GM03348 (cell line): ENCODE data around the gene CCL28.
"Not testable (repeated sequence)": the region's sequence is repeated elsewhere in the genome, so short reads cannot be mapped to it uniquely, and the experiment has no call there.

Experiments
- DNase-seq: peaks from one replicate; pipeline ENCODE4 v3.0.0; 2012; ENCODE audit warnings: low spot score

The CCL28 gene

DNA sequence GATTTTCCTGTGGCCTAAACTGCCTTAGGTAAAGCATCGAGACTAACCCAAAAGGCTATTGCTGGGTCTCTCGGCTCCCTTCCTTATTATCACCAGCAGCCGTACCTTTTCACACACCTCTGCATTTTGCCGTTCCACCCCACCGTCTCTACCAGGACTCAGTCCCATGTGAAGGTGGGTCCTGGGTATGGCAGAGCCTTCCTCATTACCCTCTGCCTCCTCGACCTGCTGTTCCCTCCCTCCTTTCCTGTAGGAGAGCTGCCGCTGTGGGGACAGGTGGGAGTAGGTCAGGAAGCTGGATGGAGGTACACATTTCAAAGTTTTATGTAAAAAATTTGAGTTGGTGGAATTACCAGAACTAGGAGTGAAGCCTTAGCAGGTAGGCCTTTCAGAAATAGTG is 1.8 kb downstream of the CCL28 start:
- DNase-seq = no peak

DNA sequence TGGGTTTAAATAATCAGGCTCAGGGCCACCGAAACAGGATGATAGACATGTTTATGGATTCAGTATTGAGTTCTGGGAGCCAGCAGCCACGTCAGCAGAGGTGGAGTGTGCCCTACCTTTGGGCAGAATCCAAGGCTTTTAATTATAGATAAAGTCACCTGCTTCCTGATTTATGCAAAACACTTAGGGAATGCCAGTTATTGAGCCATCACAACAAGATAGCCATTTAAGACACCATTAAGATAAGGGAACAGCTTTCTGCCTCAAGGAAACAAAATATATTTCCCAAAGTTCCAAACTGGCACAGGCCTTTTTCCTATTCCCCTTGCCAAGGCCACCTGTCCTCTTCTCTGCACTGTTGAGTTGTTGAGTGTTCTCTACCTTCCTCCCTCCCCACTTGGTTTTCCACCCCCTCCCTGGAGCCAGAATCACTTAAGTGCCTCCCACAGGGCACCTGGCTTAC is 2.4 kb downstream of the CCL28 start:
- no peak for DNase-seq

DNA sequence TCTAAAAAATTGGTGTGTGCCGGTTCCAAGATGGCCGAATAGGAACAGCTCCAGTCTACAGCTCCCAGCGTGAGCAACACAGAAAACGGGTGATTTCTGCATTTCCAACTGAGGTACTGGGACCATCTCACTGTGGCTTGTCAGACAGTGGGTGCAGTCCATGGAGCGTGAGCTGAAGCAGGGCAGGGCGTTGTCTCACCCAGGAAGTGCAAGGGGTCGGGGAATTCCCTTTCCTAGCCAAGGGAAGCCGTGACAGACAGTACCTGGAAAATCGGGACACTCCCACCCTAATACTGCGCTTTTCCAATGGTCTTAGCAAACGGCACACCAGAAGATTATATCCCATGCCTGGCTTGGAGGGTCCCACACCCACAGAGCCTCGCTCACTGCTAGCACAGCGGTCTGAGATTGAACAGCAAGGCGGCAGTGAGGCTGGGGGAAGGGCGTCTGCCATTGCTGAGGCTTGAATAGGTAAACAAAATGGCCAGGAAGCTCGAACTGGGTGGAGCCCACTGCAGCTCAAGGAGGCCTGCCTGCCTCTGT is 9.6 kb downstream of the CCL28 start:
- DNase-seq = not testable (repeated sequence)

DNA sequence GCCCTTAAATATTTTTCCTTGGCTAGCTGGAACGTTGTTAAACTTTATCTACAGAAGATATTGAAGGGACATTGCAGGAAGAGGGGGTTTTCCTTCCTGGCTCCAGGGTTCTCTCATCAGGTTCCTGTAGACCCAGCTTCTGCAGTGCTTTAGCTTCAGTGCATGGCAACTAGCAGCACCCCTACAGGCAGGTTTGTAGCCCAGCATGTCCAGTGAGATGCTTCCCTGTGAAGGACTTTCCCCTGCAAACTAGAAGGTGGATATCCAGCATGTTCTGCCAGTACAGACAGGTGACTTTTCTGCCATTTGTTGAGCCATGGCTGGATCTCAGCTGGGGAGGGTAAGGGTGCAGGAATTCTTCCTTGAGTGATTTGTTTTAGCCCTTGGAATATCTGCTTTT is 10.4 kb downstream of the CCL28 start:
- peak; percentile 30 for DNase-seq

DNA sequence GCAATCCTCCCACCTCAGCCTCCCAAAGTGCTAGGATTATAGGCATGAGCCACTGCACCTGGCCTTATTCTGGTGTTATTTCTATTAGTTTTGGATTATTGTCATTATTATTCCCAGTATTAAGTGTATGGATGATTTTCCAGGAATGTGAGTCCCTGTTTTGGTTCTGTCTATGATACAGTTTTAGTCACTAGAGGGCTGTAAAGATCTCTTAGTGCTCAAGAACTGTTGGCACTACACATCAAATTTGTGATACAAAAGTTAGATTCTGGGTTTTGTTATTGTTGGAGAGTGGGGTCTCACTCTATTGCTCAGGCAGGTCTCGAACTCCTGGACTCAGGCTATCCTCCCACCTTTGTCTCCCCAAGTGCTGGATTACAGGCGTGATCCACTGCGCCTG is 12.1 kb downstream of the CCL28 start:
- peak; percentile 53 for DNase-seq

- peak; percentile 70 for DNase-seq
Measured at GRCh38 chr5:43396762-43397304, 15.4 kb downstream of the CCL28 start.

- DNase-seq = no peak
Measured at GRCh38 chr5:43390471-43390870, 21.7 kb downstream of the CCL28 start.

DNA sequence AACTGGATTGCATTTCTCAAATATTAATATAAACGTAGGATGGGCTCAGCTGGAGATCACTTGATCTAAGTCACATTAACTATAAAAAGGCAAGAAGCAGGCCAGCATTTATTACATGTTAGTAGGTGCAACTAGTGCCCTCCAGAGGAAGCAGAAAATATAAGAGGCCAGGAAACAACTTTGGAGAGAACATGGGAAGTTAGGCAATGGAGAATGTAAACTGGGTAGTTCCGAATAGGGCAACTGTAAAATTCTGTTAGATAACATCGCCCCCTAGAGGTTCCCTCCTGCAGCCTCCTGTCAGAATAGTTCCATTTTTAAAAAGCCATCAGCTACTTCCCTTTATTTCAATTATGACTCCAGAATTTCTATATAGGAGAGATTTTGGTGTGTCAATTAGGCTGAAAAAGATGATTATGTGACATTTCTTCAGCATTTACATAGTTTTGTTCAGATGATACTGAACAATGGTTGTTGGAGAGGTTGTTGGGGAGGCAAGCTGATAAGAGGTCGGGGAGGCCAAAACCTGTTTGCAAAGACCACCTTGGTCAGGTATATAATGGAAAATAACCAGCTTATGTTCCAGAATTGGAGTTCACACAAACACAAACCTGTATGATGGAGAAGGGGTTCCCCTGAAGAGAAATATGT is 22.4 kb downstream of the CCL28 start:
- peak; percentile 89 for DNase-seq

DNA sequence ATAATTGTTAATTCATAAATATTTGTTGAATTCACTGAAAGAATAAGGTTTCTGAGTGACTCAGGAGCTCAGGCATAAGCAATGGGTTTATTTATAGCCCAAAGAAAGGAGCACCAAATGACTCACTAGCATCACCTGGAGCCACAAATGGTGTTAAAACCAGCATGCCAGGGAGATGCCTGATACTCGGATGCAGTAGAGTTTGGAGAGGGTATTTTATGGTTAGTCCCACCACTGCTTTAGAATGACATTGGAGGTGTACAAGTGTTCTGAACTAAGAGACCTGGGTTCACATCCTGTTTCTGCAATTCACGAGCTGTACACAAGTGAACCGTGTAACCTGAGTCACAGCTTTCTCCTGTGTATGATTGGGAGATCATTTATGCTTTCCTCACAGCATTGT is 25.2 kb downstream of the CCL28 start:
- no peak for DNase-seq

DNA sequence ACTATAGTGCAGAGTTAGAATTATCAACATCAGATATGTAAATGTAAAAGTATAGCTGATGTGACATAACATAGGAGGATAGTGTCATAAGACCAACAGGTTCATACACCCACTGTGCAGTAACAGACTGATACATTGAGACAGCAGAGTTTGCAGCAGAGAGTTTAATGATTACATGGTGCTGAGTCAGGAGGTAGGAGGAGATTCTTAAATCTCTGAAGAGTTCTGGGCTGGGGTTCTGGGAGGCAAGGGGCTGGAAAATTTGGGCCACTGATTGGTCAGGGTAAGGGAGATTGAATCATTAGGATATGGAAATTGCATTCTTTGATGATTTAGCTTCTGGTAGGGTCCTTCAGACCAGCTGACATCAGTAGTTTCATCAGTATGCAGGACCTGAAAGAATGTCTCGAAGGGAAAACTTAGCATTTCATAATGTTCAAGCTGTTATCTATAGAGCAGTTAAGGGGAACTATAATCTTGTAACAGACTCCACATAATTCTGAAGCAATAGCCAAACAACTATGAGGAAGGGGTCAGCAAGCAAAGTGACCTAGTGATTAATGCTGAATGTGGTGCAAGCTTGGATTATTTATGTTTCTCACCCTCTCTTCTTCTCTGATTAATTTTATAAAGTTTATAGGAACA is 35.6 kb downstream of the CCL28 start:
- DNase-seq = no peak

DNA sequence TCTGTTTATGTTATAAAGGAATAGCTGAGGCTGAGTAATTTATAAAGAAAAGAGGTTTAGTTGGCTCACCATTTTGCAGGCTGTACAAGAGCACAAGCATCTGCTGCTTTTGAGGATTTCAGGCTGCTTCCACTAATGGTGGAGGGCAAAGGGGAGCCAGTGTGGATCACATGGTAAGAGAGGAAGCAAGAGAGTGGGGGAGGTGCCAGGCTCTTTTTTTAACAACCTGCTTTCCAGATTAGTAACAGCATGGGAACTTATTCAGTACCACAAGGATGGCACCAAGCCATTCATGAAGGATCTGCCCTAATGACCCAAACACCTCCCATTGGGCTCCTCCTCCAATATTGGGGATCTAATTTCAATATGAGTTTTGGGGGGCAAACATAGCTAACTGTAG is 40.4 kb downstream of the CCL28 start:
- DNase-seq = no peak

DNA sequence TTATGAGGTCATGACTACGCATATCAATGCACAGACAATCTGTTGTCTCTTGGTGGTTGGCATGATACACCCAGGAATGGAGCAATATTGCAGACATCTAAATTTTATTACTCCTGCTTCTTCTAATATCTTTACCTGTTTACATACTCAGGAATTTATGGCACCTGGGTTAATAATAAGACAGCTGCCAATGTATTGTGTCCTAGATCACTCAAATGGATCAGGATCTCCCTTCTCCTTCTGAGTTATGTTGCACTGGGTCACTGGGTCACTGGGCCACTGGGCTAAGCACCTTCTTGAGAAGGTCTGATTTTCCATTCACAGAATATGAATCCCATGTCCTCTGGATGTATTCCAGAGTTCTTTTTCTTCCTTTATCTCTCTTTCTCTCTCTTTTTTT is 41.8 kb downstream of the CCL28 start:
- no peak for DNase-seq

DNA sequence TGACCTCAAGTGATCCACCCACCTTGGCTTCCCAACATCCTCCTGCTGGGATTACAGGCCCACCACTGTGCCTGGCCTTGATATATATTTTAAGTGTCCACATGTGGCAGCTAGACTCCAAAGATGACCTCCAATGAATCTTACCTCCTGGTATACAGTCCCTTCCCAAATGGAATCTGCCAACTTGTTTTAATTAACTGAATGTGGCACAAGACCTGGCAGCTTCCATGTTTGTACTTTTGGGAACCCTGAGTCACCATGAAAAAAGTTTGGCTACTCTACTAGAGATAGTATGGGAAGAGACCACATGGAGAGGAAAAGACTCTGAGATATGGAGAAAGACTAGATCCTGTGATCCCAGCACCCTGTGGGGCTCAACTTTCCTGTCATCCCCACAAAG is 42.5 kb downstream of the CCL28 start:
- no peak for DNase-seq

DNA sequence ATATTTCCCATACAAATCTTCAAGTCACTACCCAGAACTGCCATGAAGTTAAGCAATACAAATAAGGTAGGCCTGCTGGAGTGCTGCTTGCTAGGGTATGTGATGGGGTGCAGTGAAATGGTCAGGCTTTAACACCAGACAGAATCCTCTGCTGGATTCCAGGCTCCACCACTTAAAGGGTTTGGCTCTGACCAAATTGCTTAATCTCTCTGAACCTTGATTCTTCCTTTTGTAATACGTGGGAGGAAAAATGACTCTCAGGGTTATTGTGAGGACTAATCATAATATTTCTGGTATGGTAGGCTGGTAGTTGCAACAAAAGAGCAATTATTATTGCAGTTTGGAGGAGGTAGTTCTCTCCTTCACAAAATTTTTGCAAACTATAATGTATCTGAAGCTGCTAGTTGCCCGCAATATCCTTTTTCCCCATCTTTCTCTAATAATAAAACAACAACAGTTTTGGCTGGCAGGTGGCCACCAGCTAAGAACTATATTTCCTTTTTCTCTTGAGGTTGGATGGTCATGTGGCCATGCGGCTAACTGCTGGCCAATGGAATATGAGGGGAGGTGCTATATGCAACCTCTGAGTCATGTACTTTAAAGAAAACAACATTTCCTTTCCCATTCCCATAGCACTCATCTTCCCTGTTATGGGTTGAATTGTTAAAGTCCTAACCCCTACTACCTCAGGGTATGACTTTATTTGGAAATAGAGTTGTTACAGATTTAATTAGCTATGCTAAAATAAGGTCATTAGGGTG is 44.1 kb downstream of the CCL28 start:
- peak; percentile 45 for DNase-seq

GRCh38 chr5:43367453-43367852 is 44.7 kb downstream of the CCL28 start:
- DNase-seq = no peak

- DNase-seq = not testable (repeated sequence)
Measured at GRCh38 chr5:43366680-43367246, 45.4 kb downstream of the CCL28 start.

DNA sequence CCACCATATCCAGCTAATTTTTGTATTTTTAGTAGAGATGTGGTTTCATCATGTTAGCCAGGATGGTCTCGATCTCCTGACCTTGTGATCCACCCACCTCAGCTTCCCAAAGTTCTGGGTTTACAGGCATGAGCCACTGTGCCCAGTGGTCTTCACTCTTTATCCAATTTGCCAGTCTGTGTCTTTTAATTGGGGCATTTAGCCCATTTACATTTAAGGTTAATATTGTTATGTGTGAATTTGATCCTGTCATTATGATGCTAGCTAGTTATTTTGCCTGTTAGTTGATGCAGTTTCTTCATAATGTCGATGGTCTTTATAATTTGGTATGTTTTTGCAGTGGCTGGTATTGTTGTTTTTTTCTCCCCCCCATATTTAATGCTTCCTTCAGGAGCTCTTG is 47.0 kb downstream of the CCL28 start:
- DNase-seq = not testable (repeated sequence)

GRCh38 chr5:43363445-43364152 is 48.6 kb downstream of the CCL28 start:
- DNase-seq = no peak

- no peak for DNase-seq
Measured at GRCh38 chr5:43362725-43363435, 49.3 kb downstream of the CCL28 start.

- DNase-seq = no peak
Measured at GRCh38 chr5:43358726-43359125, 53.5 kb downstream of the CCL28 start.

- DNase-seq = no peak
Measured at GRCh38 chr5:43358301-43358700, 53.9 kb downstream of the CCL28 start.
